KOPT-K1 (cell line): Measurements from ENCODE around the gene IL32.

Experiments used
- H3K27ac ChIP-seq: fragments of 200-600 bp; sonication (generic); 2 replicates; pipeline ENCODE4 v1.5.1; 2016; ENCODE audit warnings: antibody characterized with exemption, mild to moderate bottlenecking, low read depth, low read length; ENCODE audit not compliant: poor library complexity, severe bottlenecking
- H3K36me3 ChIP-seq: fragments of 200-600 bp; sonication (generic); 2 replicates; pipeline ENCODE4 v1.5.1; 2017; ENCODE audit warnings: antibody characterized with exemption, mild to moderate bottlenecking, low read length, moderate library complexity; ENCODE audit not compliant: insufficient read depth
- H3K9me3 ChIP-seq: fragments of 200-600 bp; sonication (generic); 2 replicates; pipeline ENCODE4 v1.5.1; 2017; ENCODE audit warnings: antibody characterized with exemption, low read length, mild to moderate bottlenecking; ENCODE audit not compliant: insufficient read depth, poor library complexity, severe bottlenecking

IL32 gene

GRCh38 chr16:3025032-3026002 is 40.1 kb upstream of the IL32 start:
- H3K36me3 ChIP-seq: peaks cover 24% of the 10 kb centered on the region
- H3K9me3 ChIP-seq: no peaks in the 10 kb centered on the region
- H3K27ac ChIP-seq: no peak overlapping the region

- H3K27ac ChIP-seq: no peak overlapping the region
- H3K36me3 ChIP-seq: peaks cover 24% of the 10 kb centered on the region
- H3K9me3 ChIP-seq: no peaks in the 10 kb centered on the region
These were observed 39.4 kb upstream of the IL32 start for GRCh38 chr16:3026003-3026378.

- Histone ChIP-seq H3K27ac (no peak overlapping the region), H3K9me3 (no peaks in the 10 kb centered on the region)
These were observed 38.6 kb upstream of the IL32 start for GRCh38 chr16:3026609-3027488.

GRCh38 chr16:3027489-3027795 is 38.0 kb upstream of the IL32 start:
- Histone ChIP-seq H3K27ac (no peak overlapping the region), H3K9me3 (no peaks in the 10 kb centered on the region), H3K36me3 (peaks cover 24% of the 10 kb centered on the region)

More at GRCh38 chr16:3026609-3027488, 38.6 kb upstream of the IL32 start:
- H3K36me3 ChIP-seq: peaks cover 24% of the 10 kb centered on the region

DNA sequence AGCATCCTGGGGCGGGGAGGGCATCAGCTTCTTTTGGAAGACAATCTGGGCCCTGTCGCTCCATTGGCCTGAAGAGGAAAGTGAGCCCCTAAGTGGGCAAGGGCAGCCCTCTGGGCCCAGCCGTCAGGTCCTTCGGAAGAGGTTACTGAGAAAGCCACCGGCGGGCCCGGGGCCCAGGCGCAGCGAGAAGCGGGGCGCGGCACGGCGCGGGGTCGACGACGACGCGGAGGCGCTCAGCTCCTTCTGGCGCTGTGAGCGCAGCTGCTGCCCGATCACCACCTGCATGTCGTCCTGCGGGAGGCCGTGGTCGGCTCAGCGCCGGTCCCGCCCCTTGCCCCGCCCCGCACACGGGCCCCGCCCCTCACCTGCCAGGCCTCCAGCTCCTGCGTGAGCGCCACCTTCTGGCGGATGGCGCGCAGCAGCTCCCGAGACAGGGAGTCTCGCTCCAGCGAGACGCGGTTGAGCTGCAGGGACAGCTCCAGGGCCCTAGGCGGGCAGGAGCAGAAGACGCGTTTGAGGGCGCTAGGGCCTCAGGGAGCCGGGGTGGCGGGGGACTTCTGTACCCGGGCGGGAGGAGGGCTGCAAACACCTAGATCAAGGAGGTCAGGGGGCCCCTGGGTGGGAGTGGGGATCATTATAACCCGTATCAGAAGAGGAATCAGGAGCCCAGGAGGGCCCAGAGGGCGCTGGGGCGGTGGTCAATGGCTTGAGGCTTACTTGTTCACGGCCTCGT is 37.3 kb upstream of the IL32 start:
- no peak overlapping the region for H3K27ac ChIP-seq
- peaks cover 24% of the 10 kb centered on the region for H3K36me3 ChIP-seq
- no peaks in the 10 kb centered on the region for H3K9me3 ChIP-seq

DNA sequence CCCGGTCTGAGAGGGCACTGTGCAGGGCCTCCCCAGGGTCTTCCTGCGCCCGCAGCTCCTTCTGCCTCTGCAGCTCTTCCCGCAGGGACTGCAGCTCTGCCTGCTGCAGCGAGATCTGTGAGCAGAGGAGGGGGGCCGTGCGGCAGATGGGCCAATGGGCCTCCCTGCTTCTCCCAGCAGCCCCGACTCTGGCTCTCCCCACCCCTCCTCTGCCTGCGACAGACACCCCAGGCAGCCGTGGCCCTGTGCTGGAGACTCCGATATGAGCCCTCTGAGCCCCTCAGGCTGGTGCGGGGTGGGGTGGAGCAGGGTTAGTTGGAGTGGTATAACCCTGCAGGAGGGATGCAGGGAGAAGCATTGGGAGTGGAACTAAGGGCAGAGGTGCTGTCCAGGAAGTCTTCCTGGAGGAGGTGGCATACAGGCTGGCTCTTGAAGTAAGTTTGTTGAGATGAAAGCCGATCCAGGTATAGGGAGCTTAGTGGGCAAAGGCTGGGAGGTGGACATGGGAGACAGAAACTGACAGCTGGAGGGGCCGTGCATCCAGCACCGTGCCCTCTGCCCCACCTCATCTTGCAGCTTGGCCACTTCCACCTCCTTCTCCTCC is 36.6 kb upstream of the IL32 start:
- Histone ChIP-seq H3K27ac (no peak overlapping the region), H3K9me3 (no peaks in the 10 kb centered on the region), H3K36me3 (peaks cover 24% of the 10 kb centered on the region)

GRCh38 chr16:3029491-3030221 is 35.8 kb upstream of the IL32 start:
- no peaks in the 10 kb centered on the region for H3K9me3 ChIP-seq
- no peak overlapping the region for H3K27ac ChIP-seq
- H3K36me3 ChIP-seq: peaks cover 24% of the 10 kb centered on the region

DNA sequence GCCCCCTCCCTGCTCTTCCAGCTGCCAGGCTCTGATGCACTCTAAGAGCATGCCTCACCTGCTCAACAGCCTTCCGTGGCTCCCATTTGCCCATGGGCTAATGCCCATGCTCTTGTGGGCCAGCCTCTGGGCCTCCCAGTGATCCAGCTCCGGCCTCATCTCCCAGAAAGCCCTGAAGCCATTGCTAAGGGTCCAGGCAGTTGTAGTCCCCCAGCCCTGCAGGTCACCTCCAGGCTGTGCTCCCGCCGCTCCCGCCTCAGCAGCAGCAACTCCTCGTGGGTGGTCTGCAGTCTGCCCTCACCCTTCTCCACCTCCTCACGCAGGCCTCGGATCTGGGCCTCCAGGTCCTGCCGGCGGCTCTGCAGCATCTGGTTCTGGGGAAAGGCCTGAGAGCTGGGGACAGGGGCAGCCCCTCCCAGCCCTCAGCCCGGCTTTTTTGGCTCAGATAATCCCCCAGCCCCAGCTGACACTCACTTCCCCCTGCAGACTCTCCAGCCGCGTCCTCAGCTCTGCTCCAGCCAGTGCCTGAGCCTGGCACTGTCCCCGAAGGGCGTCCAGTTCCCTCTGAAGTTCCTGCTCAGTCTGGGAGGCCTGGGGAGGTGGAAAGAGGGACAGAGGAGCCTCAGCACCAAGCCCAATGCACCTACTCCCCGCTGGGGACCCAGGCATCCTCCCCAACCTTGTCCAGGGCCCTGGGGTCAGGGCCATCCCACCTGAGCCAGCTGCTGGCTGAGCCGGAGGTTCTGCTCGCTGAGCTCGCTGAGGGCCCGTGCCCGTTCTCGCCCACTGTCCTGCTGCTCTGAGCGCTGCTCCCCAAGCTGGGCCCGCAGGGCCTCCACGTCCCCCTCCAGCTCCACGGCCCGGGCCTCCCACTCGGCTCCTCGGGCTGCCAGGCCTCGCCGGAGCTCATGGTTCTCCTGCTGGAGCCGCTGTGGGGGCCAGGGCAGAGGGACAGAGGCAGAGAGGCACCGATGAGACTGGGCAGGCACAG is 34.9 kb upstream of the IL32 start:
- no peaks in the 10 kb centered on the region for H3K9me3 ChIP-seq
- peaks cover 20% of the 10 kb centered on the region for H3K36me3 ChIP-seq
- H3K27ac ChIP-seq: no peak overlapping the region

DNA sequence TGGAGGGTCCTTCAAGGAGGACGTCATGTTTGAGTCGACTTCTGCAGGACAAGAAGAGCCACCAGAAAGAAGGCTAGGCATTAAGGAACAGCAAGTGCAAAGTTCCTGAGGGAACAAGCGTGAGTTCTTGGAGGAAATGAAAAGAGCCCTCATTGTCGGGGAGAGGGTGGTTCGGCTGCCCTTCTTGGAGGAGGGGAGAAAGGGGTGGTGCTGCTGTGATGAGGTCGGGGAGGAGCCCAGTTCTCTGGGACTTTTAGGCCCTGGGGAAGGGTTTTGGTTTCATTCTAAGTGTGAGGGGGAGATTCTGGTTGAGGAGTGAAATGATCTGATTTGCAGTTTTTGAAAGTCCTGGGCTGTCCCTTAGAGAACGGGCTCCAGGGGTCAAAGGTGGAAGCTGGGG is 32.8 kb upstream of the IL32 start:
- H3K36me3 ChIP-seq: no peaks in the 10 kb centered on the region
- no peak overlapping the region for H3K27ac ChIP-seq
- no peaks in the 10 kb centered on the region for H3K9me3 ChIP-seq

GRCh38 chr16:3035289-3035971 is 30.0 kb upstream of the IL32 start:
- Histone ChIP-seq H3K36me3 (no peaks in the 10 kb centered on the region), H3K9me3 (no peaks in the 10 kb centered on the region), H3K27ac (no peak overlapping the region)

GRCh38 chr16:3035972-3036725 is 29.3 kb upstream of the IL32 start:
- H3K9me3 ChIP-seq: no peaks in the 10 kb centered on the region
- no peak overlapping the region for H3K27ac ChIP-seq
- H3K36me3 ChIP-seq: no peaks in the 10 kb centered on the region

- H3K36me3 ChIP-seq: no peaks in the 10 kb centered on the region
- H3K27ac ChIP-seq: no peak within 1 kb of the TSS
- H3K9me3 ChIP-seq: no peaks in the 10 kb centered on the region
These were observed 28.6 kb upstream of the IL32 start, which contains the start of gene BICDL2 for GRCh38 chr16:3036726-3037315. Gene BICDL2 (minus strand): TSS chr16:3036944. CDS start chr16:3035496, 1,448 bp downstream.
